CD4-positive, alpha-beta T cell treated with Interleukin-4 for 1 hour (primary cell): Measurements from ENCODE around the gene GPR137B.
"Not testable (repeated sequence)": the region's sequence is repeated elsewhere in the genome, so short reads cannot be mapped to it uniquely, and the experiment has no call there.

Experiments used
- DNase-seq, 2 donors: peaks; one replicate each; pipeline ENCODE4 v3.0.0-alpha.2; 2020 to 2022

Gene GPR137B

DNA sequence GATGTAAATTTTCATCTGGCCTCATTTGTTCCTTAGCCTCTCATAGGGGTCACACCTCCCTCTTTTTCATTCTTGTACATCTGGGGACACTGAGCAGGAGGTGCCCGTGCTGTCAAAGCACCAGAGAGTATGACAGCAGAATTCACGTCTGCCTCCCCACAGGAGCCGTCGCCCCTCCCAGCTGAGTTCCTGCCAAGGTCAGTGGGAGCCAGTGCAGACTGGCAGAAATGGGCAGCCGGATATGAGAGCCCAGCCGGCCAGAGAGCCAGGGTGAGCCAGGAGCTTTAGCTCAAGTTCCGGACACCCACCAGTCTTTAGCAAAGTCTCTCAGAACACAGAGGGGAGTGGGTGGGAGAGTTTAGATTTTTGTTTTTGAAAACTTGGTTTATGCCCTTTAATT is 21.9 kb downstream of the GPR137B start:
- DNase-seq = no peak

DNA sequence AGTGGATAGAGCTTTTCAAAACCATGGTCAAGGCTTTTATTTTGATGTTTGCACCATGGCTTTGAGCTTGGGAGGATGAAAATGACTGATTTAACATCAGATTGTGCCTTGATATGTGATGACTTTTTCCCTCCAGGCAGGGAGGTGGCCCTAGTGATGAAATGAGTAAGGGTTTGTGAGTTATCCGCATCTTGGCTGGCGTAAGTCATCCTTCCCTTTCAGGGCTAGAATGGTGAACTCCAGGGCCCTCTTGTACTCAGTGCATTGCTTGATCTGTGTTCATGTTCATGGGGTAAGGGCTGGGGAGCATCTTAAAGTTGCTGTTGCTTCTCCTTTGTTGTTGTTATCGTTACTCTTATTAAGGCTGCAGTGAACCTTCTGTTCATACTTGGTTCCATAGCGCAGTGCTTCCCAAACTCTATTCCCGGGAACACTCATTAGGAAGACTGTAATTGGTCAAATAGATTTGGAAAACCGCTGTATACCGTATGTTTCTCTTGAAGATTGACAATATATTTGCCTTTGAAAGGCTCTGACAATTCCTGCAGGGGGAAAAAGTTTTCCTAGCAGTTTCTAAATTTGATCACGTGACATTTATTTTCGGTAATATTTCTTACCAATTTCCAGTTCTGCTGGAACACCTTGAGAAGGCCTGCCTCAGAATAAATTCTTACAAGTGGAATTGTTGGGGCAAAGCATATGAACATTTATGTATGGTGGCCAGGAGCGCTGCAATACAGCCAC is 23.1 kb downstream of the GPR137B start:
- DNase-seq = no peak

- DNase-seq = no peak
These were observed 23.7 kb downstream of the GPR137B start for GRCh38 chr1:236166041-236166440.

DNA sequence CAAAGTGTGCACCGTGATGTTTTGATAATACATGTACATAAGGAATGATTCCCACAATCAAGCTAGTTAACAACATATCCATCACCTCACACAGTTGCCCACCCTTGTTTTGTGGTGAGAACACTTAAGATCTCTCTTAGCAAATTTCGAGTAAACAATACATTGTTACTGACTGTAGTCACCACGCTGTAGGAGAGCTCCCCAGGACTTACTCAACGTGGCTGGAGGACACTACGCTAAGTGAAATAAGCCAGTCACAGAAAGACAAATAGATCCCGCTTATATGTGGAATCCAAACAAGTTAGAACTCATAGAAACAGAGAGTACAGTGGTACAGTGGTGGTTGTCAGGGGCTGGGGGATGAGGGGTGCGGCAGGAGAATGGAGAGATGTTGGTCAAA is 24.8 kb downstream of the GPR137B start:
- no peak for DNase-seq

- no peak for DNase-seq
These were observed 25.2 kb downstream of the GPR137B start for GRCh38 chr1:236167578-236167977.

GRCh38 chr1:236168716-236169429 is 26.5 kb downstream of the GPR137B start:
- DNase-seq = no peak

DNA sequence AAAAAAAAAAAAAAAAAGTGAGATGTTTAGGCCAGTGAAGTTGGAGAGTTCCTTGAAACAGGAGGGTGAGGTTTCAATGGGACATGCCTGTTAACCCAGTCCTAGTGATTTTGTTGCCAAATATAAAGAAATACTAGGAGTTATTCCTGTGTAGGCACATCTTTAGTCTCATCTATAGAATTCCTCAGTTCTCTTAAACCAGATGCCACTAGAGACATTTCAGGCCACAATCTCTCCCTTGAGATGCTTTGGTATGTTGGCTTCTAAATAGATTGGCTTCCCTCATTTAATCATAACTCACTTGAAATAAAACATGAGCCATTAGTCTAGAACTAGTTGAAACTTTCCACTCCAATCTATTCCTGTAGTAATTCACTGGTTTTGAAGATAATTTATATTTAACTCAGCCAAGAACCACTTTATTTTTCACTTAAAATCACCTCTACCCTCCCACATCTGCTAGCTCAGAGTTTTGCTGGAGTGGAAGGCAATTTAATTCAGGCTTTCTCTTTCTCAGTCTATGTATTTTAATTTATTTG is 29.8 kb downstream of the GPR137B start:
- no peak for DNase-seq

GRCh38 chr1:236173174-236173767 is 30.9 kb downstream of the GPR137B start:
- no peak for DNase-seq

GRCh38 chr1:236175642-236176336 is 33.5 kb downstream of the GPR137B start:
- DNase-seq = no peak

- no peak for DNase-seq
These were observed 34.3 kb downstream of the GPR137B start for GRCh38 chr1:236176337-236177336.

GRCh38 chr1:236179634-236180033 is 37.3 kb downstream of the GPR137B start:
- no peak for DNase-seq

DNA sequence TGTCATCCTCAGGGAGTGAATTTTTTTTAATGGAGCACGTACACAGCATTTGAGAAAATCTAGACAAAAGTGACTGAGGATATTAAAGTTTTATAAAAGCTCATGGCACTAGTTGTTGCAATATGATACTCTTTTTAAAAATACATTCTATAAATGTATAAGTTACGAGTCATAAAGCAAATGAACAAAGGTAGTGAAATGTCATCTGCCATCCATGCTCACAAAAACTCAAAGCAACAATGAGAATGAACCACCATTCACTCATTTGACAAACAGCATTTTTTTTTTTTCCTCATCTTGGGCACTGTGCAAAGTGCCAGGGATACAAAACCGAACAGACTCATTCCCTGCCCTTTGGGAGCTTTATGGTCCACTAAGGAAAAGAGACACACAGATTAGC is 38.7 kb downstream of the GPR137B start:
- DNase-seq = no peak

DNA sequence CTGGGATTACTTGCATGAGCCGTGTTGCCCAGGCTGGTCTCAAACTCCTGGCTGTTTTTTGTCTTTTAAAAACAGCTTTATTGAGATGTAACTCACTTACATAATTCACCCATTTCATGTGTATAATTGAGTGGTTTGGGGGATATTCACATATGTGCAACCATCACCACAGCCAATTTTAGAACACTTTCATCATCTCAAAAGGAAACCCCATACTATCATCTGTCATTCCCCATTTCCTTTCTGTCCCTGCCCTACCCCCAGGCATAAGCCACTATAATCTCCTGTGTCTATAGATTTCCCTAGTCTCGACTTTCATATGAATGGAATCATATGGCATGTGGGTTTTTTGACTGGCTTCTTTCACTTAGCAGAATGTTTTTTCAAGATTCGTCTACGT is 43.3 kb downstream of the GPR137B start:
- no peak for DNase-seq

DNA sequence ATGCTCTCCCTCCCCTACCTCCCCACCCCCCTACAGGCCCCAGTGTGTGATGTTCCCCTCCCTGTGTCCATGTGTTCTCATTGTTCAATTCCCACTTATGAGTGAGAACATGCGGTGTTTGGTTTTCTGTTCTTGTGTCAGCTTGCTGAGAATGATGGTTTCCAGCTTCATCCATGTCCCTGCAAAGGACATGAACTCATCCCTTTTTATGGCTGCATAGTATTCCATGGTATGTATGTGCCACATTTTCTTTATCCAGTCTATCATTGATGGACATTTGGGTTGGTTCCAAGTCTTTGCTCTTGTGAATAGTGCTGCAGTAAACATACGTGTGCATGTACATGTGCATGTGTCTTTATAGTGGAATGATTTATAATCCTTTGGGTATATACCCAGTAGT is 44.1 kb downstream of the GPR137B start:
- DNase-seq = not testable (repeated sequence)

DNA sequence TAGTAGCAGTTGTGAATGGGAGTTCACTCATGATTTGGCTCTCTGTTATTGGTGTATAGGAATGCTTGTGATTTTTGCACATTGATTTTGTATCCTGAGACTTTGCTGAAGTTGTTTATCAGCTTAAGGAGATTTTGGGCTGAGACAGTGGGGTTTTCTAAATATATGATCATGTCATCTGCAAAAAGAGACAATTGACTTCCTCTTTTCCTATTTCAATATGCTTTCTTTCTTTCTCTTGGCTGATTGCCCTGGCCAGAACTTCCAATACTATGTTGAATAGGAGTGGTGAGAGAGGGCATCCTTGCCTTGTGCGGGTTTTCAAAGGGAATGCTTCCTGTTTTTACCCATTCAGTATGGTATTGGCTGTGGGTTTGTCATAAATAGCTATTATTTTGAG is 45.7 kb downstream of the GPR137B start:
- not testable (repeated sequence) for DNase-seq

GRCh38 chr1:236193184-236193583 is 50.8 kb downstream of the GPR137B start:
- DNase-seq = no peak

DNA sequence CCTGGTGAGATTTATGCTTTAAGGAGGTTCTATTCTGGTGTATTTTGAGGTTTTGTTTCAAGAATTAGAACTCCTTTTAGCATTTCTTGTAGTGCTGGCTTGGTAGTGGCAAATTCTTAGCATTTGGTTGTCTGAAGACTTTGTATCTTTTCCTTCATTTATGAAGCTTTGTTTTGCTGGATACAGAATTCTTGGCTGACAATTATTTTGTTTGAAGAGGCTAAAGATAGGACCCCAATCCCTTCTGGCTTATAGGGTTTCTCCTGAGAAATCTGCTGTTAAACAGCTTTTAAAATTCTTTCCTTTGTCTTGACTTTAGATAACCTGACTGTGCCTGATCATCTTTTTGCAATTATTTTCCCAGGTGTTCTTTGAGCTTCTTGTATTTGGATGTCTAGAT is 58.6 kb downstream of the GPR137B start:
- DNase-seq = no peak

DNA sequence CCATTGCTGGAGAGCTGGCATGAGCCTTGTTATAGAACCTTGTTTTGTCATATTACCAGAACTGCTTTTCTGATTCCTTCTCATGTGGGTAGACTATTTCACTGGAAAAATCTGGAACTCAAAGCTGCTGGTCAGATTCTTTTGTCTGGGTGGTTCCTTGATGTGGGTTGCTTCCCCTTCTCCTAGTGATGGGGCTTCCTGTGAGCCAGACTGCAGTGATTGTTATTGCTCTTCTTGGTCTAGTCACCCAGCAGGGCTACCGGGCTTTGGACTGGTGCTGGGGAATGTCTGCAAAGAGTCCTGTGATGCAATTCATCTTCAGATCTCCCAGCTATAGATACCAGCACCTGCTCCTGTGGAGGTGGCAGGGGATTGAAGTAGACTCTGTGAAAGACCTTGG is 59.4 kb downstream of the GPR137B start:
- no peak for DNase-seq

GRCh38 chr1:236204039-236204438 is 61.7 kb downstream of the GPR137B start:
- no peak for DNase-seq

GRCh38 chr1:236204656-236205055 is 62.3 kb downstream of the GPR137B start:
- no peak for DNase-seq

GRCh38 chr1:236206548-236206947 is 64.2 kb downstream of the GPR137B start:
- DNase-seq = no peak

DNA sequence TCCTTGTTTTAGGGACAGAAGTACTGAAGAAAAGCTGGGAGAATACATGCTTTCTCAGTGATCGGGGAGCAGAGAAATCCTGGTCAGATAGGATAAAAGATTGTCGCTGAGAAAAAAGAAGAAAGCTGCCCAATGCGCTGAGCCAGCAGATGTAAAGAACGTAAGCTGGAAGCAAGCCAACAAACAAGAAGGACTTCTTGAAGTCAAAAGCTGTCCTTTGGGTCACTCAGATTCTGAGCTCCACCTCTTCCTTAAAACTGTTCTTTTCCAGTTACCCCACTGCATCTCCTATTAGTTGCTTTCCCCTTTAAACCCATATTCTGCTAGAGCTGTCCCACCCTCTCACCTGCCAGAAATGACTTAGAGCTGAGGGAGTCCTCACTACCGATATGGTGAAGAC is 64.8 kb downstream of the GPR137B start:
- no peak for DNase-seq
